ENCODE results near the gene PXN.
"Not testable (repeated sequence)": the region's sequence is repeated elsewhere in the genome, so short reads cannot be mapped to it uniquely, and the experiment has no call there.

PXN gene

GRCh38 chr12:120241561-120242274 is 23.8 kb downstream of the PXN start:
- DNase-seq: no peak

GRCh38 chr12:120240495-120240833 is 25.1 kb downstream of the PXN start:
- no peak for DNase-seq

GRCh38 chr12:120239776-120240494 is 25.6 kb downstream of the PXN start:
- DNase-seq: no peak

- DNase-seq: no peak
Observed at GRCh38 chr12:120238839-120239445, 26.6 kb downstream of the PXN start.

GRCh38 chr12:120238217-120238616 is 27.3 kb downstream of the PXN start:
- DNase-seq: no peak

- peak; percentile 75 for DNase-seq
Observed at GRCh38 chr12:120237360-120238171, 28.0 kb downstream of the PXN start.

GRCh38 chr12:120236809-120237208 is 28.7 kb downstream of the PXN start:
- DNase-seq: not testable (repeated sequence)

GRCh38 chr12:120235369-120236323 is 29.9 kb downstream of the PXN start:
- DNase-seq: peak; percentile 32

- peak; percentile 97 for DNase-seq
Observed at GRCh38 chr12:120234643-120235368, 30.7 kb downstream of the PXN start.

- DNase-seq: peak; percentile 98
Observed at GRCh38 chr12:120231316-120232011, 34.1 kb downstream of the PXN start.

GRCh38 chr12:120230974-120231315 is 34.6 kb downstream of the PXN start:
- no peak for DNase-seq

GRCh38 chr12:120230326-120230973 is 35.1 kb downstream of the PXN start:
- peak; percentile 98 for DNase-seq

GRCh38 chr12:120229487-120230325 is 35.8 kb downstream of the PXN start:
- peak; percentile 23 for DNase-seq

- no peak for DNase-seq
Observed at GRCh38 chr12:120229071-120229486, 36.5 kb downstream of the PXN start.

- DNase-seq: peak; percentile 81
Observed at GRCh38 chr12:120228291-120229070, 37.0 kb downstream of the PXN start.

- no peak for DNase-seq
Observed at GRCh38 chr12:120228041-120228290, 37.6 kb downstream of the PXN start.

- no peak for DNase-seq
Observed at GRCh38 chr12:120227233-120228040, 38.1 kb downstream of the PXN start.

Data from fibroblast of skin of abdomen (primary cell).